Measurements from ENCODE around the gene KCNIP4.

- TF ChIP-seq ELF4 (IDR thresholded peaks at IDR 0.05) (no peak), BHLHE40 (IDR thresholded peaks at IDR 0.05; ENCODE audit: borderline replicate concordance) (no peak), SP1 (IDR thresholded peaks at IDR 0.05) (no peak), NFRKB (IDR thresholded peaks at IDR 0.05) (no peak), LEF1 (IDR thresholded peaks at IDR 0.05; ENCODE audit: borderline replicate concordance) (no peak), FOXM1 (IDR thresholded peaks at IDR 0.05; ENCODE audit: borderline replicate concordance) (no peak), SUZ12 (IDR thresholded peaks at IDR 0.05) (no peak), FOXK2 (IDR thresholded peaks at IDR 0.05) (no peak), FOXA1 (IDR thresholded peaks at IDR 0.05) (no peak), HDGF (IDR thresholded peaks at IDR 0.05; ENCODE audit: borderline replicate concordance) (no peak)
These were observed 352.1 kb downstream of the KCNIP4 start for GRCh38 chr4:21596521-21596920.

Measured in HEK293T (cell line).